Fibroblast of mammary gland (primary cell): ENCODE measurements around the gene ATP1A2.
A peak's percentile ranks its signal among the peaks of the same experiment; 100 is the strongest.

Source experiments
- DNase-seq: peaks from one replicate; pipeline ENCODE4 v3.0.0-alpha.2; 2010; ENCODE audit warnings: low read depth
- H3K4me3 ChIP-seq: 2 replicates; pipeline ENCODE4 v1.5.1; 2011; ENCODE audit warnings: low read depth, mild to moderate bottlenecking, low read length, moderate library complexity; ENCODE audit not compliant: control insufficient read depth
- CTCF ChIP-seq: conservative IDR thresholded peaks from 2 replicates; pipeline ENCODE4 v1.5.1; 2011; ENCODE audit warnings: low read depth, low read length, inconsistent platforms; ENCODE audit not compliant: control insufficient read depth, insufficient read depth

Gene ATP1A2

GRCh38 chr1:160189649-160190625 is 74.4 kb downstream of the ATP1A2 start, which contains the start of gene CASQ1:
TSS of gene CASQ1 (plus strand) at chr1:160190575. CDS start at chr1:160190752, 177 bp downstream.
- no peak within 1 kb of the TSS for H3K4me3 ChIP-seq
- DNase-seq, result peak; percentile 36
- no peak for TF ChIP-seq CTCF

GRCh38 chr1:160191756-160192155 is 76.2 kb downstream of the ATP1A2 start:
- no peak for TF ChIP-seq CTCF
- no peak overlapping the region for H3K4me3 ChIP-seq
- no peak for DNase-seq

GRCh38 chr1:160192234-160192633 is 76.7 kb downstream of the ATP1A2 start:
- no peak for TF ChIP-seq CTCF
- DNase-seq, result no peak
- H3K4me3 ChIP-seq, result no peak overlapping the region
